ENCODE results near the gene DOCK8. TPM values are rescaled to one million over a fixed set of nuclear protein-coding genes. Genes with fewer than 3 reads are reported as not detected.
"Not testable (repeated sequence)": the region's sequence is repeated elsewhere in the genome, so short reads cannot be mapped to it uniquely, and the experiment has no call there.

The DOCK8 gene
- total RNA-seq, 1 donor from 2014 or later, result 0.22 TPM

- TF ChIP-seq, protein P1, sequence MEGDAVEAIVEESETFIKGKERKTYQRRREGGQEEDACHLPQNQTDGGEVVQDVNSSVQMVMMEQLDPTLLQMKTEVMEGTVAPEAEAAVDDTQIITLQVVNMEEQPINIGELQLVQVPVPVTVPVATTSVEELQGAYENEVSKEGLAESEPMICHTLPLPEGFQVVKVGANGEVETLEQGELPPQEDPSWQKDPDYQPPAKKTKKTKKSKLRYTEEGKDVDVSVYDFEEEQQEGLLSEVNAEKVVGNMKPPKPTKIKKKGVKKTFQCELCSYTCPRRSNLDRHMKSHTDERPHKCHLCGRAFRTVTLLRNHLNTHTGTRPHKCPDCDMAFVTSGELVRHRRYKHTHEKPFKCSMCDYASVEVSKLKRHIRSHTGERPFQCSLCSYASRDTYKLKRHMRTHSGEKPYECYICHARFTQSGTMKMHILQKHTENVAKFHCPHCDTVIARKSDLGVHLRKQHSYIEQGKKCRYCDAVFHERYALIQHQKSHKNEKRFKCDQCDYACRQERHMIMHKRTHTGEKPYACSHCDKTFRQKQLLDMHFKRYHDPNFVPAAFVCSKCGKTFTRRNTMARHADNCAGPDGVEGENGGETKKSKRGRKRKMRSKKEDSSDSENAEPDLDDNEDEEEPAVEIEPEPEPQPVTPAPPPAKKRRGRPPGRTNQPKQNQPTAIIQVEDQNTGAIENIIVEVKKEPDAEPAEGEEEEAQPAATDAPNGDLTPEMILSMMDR (IDR thresholded peaks at IDR 0.05; ENCODE audit: partially characterized antibody, unreplicated experiment), result no peak
- Mint-ChIP-seq H3K27me3 (ENCODE audit: unreplicated experiment) (no peaks in the 10 kb centered on the region), H3K4me3 (ENCODE audit: unreplicated experiment) (no peak overlapping the region), H3K36me3 (ENCODE audit: unreplicated experiment) (no peaks in the 10 kb centered on the region), H3K9me3 (ENCODE audit: unreplicated experiment) (no peaks in the 10 kb centered on the region), H3K27ac (ENCODE audit: unreplicated experiment) (no peak overlapping the region), H3K4me1 (ENCODE audit: low read depth, unreplicated experiment) (no peaks in the 10 kb centered on the region)
- no peak for DNase-seq
Observed at GRCh38 chr9:406886-407654, 192.4 kb downstream of the DOCK8 start.

- H3K36me3 Mint-ChIP-seq (ENCODE audit: unreplicated experiment); H3K27ac Mint-ChIP-seq (ENCODE audit: unreplicated experiment); H3K9me3 Mint-ChIP-seq (ENCODE audit: unreplicated experiment): not testable (repeated sequence)
Observed at GRCh38 chr9:409655-410054, 195.0 kb downstream of the DOCK8 start.

GRCh38 chr9:414595-414994, 199.9 kb downstream of the DOCK8 start:
- no peak overlapping the region for H3K4me3 Mint-ChIP-seq (ENCODE audit: unreplicated experiment)
- TF ChIP-seq, protein P1 (IDR thresholded peaks at IDR 0.05; ENCODE audit: partially characterized antibody, unreplicated experiment), result no peak
- H3K4me1 Mint-ChIP-seq (ENCODE audit: low read depth, unreplicated experiment), result no peaks in the 10 kb centered on the region
- H3K27ac Mint-ChIP-seq (ENCODE audit: unreplicated experiment), result no peak overlapping the region
- H3K36me3 Mint-ChIP-seq (ENCODE audit: unreplicated experiment), result no peaks in the 10 kb centered on the region
- H3K27me3 Mint-ChIP-seq (ENCODE audit: unreplicated experiment), result peaks cover 2% of the 10 kb centered on the region
- DNase-seq, result no peak
- no peaks in the 10 kb centered on the region for H3K9me3 Mint-ChIP-seq (ENCODE audit: unreplicated experiment)

More at GRCh38 chr9:409655-410054, 195.0 kb downstream of the DOCK8 start:
- H3K4me1 Mint-ChIP-seq (ENCODE audit: low read depth, unreplicated experiment); H3K4me3 Mint-ChIP-seq (ENCODE audit: unreplicated experiment); H3K27me3 Mint-ChIP-seq (ENCODE audit: unreplicated experiment); DNase-seq: not testable (repeated sequence)

- TF ChIP-seq, protein P1 (IDR thresholded peaks at IDR 0.05; ENCODE audit: partially characterized antibody, unreplicated experiment), result no peak
- DNase-seq, result no peak
Observed at GRCh38 chr9:419571-420171, 205.0 kb downstream of the DOCK8 start.

GRCh38 chr9:421896-422295, 207.2 kb downstream of the DOCK8 start:
- Mint-ChIP-seq H3K4me1 (ENCODE audit: low read depth, unreplicated experiment) (no peaks in the 10 kb centered on the region), H3K27me3 (ENCODE audit: unreplicated experiment) (peaks cover 2% of the 10 kb centered on the region), H3K27ac (ENCODE audit: unreplicated experiment) (no peak overlapping the region), H3K4me3 (ENCODE audit: unreplicated experiment) (no peak overlapping the region), H3K36me3 (ENCODE audit: unreplicated experiment) (no peaks in the 10 kb centered on the region), H3K9me3 (ENCODE audit: unreplicated experiment) (no peaks in the 10 kb centered on the region)
- TF ChIP-seq, protein P1 (IDR thresholded peaks at IDR 0.05; ENCODE audit: partially characterized antibody, unreplicated experiment), result no peak
- no peak for DNase-seq

More at GRCh38 chr9:419571-420171, 205.0 kb downstream of the DOCK8 start:
- Mint-ChIP-seq H3K36me3 (ENCODE audit: unreplicated experiment) (no peaks in the 10 kb centered on the region), H3K27me3 (ENCODE audit: unreplicated experiment) (peaks cover 2% of the 10 kb centered on the region), H3K4me1 (ENCODE audit: low read depth, unreplicated experiment) (no peaks in the 10 kb centered on the region), H3K27ac (ENCODE audit: unreplicated experiment) (no peak overlapping the region), H3K4me3 (ENCODE audit: unreplicated experiment) (no peak overlapping the region), H3K9me3 (ENCODE audit: unreplicated experiment) (no peaks in the 10 kb centered on the region)

All from glutamatergic neuron (in vitro differentiated cells).